ENCODE measurements around the gene BRD4.

DNA sequence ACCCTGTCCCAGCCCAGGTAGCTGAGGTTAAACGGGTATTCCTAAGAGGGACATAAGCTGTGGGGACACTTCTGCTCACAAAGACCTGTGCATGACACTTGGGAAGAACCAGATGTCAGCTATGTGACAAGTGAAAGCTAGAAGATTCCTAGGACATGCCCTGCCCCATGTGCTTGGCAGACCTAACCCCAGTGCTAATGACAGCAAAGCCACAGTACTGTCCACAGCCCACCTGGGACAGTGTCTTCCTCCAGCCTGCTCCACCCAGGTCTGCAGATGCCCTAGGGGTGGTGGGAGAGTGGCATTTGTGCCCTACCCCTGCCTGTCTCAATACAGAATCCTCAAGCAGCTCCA, 81.7 kb downstream of the BRD4 start:
- TF ChIP-seq ZNF274 (CRISPR knock-in tag; IDR thresholded peaks at IDR 0.05) (no peak), ZNF616 (CRISPR knock-in tag; IDR thresholded peaks at IDR 0.05; ENCODE audit: low read depth) (no peak), MEF2D (CRISPR knock-in tag; IDR thresholded peaks at IDR 0.05) (no peak), ZNF354B (CRISPR knock-in tag; IDR thresholded peaks at IDR 0.05) (no peak), RAD21 (CRISPR knock-in tag; IDR thresholded peaks at IDR 0.05) (no peak), SUZ12 (IDR thresholded peaks at IDR 0.05; ENCODE audit: low read depth, low read length) (no peak), POLR2A (IDR thresholded peaks at IDR 0.05; ENCODE audit: insufficient read depth in 1 of 2, low read depth in 2 of 2, low read length in 2 of 2) (peak in 1 of 2 experiments; percentile 42; a peak in 1 of 4 replicates)
- TF ChIP-seq, protein P1, sequence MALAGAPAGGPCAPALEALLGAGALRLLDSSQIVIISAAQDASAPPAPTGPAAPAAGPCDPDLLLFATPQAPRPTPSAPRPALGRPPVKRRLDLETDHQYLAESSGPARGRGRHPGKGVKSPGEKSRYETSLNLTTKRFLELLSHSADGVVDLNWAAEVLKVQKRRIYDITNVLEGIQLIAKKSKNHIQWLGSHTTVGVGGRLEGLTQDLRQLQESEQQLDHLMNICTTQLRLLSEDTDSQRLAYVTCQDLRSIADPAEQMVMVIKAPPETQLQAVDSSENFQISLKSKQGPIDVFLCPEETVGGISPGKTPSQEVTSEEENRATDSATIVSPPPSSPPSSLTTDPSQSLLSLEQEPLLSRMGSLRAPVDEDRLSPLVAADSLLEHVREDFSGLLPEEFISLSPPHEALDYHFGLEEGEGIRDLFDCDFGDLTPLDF (CRISPR knock-in tag; IDR thresholded peaks at IDR 0.05): no peak
